HS-5 (cell line): Measurements from ENCODE around the gene ADD2.
"Not testable (repeated sequence)": the region's sequence is repeated elsewhere in the genome, so short reads cannot be mapped to it uniquely, and the experiment has no call there.

Experiments
- DNase-seq: peaks from one replicate; pipeline ENCODE4 v3.0.0-alpha.2; 2012; ENCODE audit warnings: low read depth

The ADD2 gene

DNA sequence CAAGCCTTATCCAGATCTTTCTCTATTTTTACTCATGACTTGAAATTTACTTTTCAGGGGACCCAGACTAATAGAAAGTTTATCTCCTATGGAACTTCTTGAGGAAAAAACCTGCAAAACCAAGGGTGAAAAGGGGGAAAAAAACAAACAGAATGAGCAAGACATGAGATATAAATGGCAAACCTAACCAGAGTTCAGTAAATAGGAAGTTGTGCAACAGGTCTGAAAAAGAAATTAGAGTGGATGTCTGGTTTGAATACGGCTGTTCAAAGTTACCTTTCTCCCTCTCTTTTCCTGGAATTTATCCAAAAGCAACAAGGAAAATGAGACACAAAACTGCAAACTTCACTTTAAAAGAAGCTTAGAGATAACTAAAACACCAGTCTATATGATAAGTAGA, 135.6 kb downstream of the ADD2 start:
- no peak for DNase-seq

DNA sequence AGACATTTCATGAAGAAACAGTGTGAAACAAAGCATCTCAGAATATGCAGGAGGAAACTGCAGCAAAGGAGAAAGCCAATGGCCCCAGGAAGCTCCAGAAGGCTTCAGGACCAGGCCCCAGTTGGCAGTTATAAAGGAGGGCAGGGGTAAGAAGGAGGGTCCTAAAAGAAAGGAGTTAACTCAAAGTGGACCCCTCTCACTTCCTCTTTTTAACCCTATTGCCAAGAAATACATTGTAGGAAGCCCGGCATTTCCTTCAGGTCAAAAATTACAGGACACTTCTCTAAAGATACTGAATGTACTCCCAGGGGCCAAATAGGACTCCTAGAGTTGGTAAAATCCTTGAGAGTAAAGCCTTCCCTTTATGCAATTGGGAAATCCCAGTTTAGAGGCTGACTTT, 137.2 kb downstream of the ADD2 start:
- no peak for DNase-seq

DNA sequence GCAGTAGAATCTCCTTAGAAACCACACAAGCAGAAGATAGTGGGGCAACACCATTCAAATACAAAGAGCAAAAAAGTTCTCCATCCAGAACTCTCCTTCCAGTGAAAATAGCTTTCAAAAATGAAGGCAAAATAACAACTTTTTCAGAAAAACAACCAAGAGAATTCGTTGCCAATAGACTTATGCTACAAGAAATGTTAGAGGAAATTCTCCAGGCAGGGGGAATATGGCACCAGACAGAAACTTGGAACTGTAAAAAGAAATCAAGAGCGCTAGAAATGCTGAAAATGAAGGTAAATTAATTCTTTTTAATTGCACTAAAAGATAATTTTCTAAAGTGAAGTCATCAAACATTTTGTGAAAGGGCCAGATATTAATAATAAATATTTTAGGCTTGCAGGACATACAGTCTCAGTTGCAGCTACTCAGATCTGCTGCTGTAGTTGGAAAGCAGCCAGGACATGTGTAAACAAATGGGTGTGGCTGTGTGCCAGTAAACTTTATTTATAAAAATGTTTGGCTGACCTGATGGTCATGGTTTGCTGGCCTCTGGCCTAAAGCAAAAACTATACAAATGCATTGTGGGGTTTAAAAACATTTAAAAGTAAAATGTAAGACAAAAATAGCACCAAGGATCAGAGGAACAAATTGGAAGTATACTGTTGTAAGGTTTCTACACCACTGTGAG, 140.6 kb downstream of the ADD2 start:
- no peak for DNase-seq

DNA sequence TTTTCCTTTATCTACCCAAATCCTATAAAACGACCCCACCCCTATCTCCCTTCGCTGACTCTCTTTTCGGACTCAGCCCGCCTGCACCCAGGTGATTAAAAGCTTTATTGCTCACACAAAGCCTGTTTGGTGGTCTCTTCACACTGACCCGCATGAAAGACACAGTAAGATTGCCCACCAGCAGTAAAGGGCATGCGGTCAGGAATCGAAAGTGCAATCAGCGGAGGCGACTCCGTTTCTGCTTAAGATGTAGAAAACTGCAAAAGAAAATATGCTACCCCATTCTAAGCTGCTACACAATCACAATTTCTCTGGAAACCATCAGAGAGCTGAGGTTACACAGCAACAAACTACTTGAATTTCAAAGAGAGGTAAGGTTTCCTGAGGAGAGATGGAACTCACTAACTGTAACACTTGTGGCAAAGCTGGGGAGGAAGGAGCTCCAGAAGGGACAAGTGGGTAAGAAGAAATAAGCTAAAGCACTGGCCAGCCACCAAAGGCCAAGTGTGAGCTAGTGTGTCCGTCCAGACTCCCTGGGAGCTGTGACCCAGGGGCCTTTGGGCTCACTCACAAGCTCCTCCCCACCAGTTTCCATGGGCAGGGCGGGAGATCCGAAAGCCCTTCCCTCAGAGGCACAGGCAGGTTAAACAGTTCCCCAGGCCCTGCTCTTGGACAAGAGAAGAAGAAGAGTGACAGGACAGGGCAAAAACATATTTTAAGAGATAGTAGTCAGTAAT, 141.6 kb downstream of the ADD2 start:
- DNase-seq, result no peak

DNA sequence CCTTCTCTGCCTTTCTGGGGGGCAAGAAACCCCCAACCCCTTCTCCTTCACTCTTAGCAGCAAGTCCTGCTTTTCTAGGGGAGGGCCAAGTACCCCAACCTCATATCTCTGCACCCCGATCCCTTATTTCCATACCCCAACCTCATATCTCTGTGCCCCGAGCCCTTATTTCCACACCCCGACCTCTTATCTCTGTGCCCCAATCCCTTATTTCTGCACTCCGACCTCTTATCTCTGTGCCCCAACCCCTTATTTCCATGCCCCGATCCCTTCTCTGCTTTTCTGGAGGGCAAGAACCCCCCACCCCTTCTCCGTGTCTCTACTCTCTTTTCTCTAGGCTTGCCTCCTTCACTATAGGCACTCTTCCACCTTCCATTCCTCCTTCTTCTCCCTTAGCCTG, 146.5 kb downstream of the ADD2 start:
- not testable (repeated sequence) for DNase-seq

DNA sequence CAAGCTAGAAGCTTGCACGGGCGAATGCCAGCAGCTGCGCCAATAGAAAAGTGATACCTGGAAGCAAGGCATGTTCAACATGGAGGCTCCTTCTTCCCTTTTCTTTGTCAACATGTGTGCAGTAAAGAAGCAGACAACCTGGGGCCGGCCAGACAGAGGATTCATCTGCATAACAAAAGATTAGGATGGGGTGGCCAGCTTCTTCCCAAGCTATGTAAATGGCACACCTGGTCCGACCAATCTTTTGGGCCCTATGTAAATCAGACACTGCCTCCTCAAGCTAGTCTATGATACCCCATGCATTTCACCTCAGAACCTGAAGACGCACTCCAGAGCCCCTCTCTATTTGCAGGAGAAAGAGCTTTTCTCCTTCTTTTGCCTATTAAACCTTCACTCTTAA, 148.0 kb downstream of the ADD2 start:
- no peak for DNase-seq

DNA sequence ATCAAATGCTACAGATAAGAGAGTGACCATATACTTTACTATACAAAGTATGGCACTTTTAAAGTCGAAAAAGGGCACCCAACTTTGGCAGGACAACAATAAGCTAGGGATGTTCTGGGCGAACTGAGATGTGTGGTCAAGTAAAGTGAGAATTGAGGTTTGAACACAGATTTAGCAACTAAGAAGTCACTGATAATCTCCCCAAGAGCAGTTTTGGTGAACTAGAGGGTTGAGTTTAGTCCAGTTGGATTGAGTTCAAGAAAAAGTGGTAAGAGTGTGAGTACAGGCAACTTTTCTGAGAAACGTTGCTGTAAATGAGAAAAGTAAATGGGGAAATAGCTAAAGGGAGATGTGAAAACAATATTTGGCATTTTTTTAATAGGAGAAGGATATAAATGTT, 148.8 kb downstream of the ADD2 start:
- DNase-seq, result no peak

DNA sequence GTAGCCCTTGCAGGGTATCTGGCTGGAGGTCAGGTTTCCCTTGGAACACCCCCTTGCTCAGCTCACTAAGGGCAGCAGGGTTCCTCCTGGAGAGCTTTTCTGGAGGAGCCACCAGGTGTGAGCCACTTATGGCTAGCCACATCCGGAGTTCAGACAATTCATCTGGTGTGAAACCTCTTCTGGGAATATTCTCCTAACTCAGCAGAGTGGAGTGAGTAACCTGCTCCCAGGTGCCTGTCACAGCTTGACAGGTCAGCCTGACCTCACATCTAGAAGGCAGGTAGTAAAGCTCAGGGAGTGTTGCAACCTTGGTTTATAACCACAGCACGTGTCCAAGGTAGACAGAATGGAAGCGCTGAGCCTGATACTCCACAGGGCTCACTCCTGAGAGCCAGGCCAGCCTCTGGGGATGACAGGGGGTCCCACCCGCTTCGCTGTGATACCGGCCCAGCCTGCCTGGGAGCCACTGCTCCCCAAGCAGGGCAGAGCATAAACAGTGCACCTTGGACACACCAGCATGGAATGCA, 151.8 kb downstream of the ADD2 start:
- no peak for DNase-seq

DNA sequence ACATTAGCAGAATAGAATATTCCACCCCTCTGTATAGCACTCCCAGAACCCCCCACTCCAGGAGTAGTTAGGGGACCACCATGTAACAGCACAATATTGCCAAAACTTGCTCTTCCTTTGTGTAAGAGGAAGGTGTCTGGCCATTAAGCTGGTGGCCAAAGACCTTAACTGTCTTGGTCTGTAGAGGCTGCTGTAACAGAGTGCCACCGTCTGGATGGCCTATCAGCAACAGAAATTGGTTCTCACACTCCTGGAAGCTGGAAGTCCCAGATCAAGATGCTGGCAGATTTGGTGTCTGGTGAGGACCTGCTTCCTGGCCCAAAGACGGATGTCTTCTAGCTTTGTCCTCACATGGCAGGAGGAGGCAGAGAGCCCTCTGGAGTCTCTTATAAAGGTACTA, 152.8 kb downstream of the ADD2 start:
- DNase-seq, result no peak

DNA sequence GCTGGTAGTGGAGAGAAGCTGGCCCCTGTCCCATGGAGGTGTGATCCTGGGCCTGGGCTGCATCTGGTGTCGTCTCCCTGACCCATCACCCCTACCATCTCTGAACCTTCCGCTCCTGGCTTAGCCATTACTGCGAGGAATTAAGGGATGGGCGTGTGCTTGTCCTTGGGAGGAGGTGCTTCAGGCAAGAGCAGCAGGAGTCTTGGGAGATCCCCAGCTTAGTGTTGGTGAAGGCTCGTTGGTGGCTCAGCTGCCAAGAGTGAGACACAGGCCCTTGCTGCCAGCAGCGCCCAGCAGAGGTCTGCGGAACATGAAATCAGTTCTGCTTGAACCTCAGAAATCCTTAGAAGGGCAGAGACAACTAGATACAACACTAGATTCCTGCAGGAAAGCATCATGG, 154.5 kb downstream of the ADD2 start:
- no peak for DNase-seq

DNA sequence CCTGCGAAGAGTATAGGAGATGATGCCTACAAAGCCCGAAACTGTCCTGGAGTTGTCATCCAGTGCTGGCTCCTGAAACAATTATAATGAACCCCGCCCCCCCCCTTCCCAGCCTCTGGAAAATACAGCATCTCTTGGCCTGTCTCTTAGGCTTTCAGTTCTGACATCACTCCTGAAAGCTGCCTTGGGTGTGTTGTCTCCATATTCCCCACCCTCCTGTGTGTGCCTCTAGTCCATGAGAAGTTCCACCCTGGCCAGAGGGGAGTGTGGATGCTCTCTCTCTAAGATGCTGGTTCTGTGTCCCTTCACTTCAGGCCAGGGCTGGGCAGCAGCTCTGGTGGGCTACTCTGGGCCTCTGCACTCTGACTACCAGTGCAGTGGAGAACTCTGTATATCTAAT, 155.4 kb downstream of the ADD2 start:
- no peak for DNase-seq

DNA sequence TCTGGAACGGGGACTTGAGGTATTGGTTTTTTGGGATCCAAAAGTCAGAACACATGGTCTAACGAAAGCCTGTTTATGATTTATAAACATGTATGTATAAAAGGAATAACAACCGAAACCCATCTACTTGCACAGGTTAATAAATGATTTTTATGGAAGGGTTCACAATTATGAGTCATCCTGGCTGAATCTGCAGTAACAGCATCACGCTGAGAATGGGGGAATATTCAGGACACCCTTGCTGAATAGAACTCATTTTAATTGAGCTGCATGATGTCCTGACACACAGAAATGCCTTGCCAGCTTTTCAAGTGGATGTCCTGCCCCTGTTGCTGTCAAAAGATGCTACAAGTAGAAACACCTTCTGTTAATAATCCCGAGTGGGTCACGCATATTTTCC, 159.6 kb downstream of the ADD2 start:
- no peak for DNase-seq

DNA sequence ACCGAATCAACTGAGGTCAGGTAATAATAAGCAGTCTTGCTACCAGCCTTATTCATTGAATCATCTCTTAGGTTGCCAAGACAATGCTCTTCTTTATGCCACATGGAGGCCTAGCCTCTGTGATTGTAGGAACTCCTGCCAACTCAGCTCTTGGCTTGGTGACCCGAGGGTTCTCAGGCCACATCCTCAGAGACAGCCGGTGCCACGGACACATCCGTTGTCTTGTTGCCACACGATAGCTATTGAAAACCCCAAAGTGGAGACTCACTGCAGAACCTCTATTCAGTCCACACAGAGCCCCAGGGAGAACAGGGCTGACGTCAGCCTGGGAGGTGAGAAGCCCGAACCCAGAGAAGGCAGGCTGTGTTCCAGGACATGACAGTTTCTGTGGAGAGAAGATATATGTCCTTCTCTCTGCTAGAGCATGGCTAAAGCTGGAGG, 160.9 kb downstream of the ADD2 start:
- no peak for DNase-seq
